ENCODE measurements around the gene ERP44. TPM values are rescaled to one million over a fixed set of nuclear protein-coding genes. Genes with fewer than 3 reads are reported as not detected.

ERP44 gene
- total RNA-seq, 1 experiment from 2014 or later = 9.4 TPM

- no TSS peak for BruUV-seq (replicated peaks)
- ChIA-PET RAD21 (ENCODE audit: low non-redundant PET in 1 of 2, low total read pairs in 2 of 2, uncharacterized antibody in 2 of 2, unreplicated experiment in 2 of 2) (no interaction called here), POLR2A (no interaction called here), CTCF (no interaction called here)
- intact Hi-C loops (cut with micrococcal nuclease) = no loop called here
- no peak overlapping the region for H3K27ac ChIP-seq (ENCODE audit: low read depth, low read length)
- no peak overlapping the region for H3K4me2 ChIP-seq (ENCODE audit: low read length)
- no peak overlapping the region for H3K4me3 ChIP-seq (replicated peaks in 1 of 2; ENCODE audit: low read depth in 1 of 2, low read length in 2 of 2)
- no peaks in the 10 kb centered on the region for H3K27me3 ChIP-seq (ENCODE audit: insufficient read depth, low read length)
- H3K4me1 ChIP-seq (ENCODE audit: control insufficient read depth in 1 of 2, insufficient read depth in 2 of 2, low read length in 2 of 2) = no peaks in the 10 kb centered on the region
- DNase-seq (ENCODE audit: low read depth, low spot score) (no peak), ATAC-seq (no peak)
- no peak overlapping the region for H3K9ac ChIP-seq (ENCODE audit: low read length)
- no peaks in the 10 kb centered on the region for H3K9me2 ChIP-seq (ENCODE audit: insufficient read depth)
- no peaks in the 10 kb centered on the region for H3K9me3 ChIP-seq (ENCODE audit: control insufficient read depth in 1 of 2, insufficient read depth in 1 of 2, low read depth in 1 of 2, low read length in 2 of 2)
- TF ChIP-seq SP1 (IDR thresholded peaks at IDR 0.05; ENCODE audit: low read depth) = no peak
- no peaks in the 10 kb centered on the region for H3K36me3 ChIP-seq (ENCODE audit: control insufficient read depth in 1 of 2, insufficient read depth in 2 of 2, low read length in 2 of 2)
- H2AFZ ChIP-seq (ENCODE audit: low read depth, low read length, poor library complexity, severe bottlenecking) = no peak overlapping the region
- H4K20me1 ChIP-seq (ENCODE audit: insufficient read depth) = no peaks in the 10 kb centered on the region
- H3K79me2 ChIP-seq (ENCODE audit: insufficient read depth, low read length) = no peaks in the 10 kb centered on the region
These were observed 99.0 kb downstream of the ERP44 start for GRCh38 chr9:99999797-100000196.

DNA sequence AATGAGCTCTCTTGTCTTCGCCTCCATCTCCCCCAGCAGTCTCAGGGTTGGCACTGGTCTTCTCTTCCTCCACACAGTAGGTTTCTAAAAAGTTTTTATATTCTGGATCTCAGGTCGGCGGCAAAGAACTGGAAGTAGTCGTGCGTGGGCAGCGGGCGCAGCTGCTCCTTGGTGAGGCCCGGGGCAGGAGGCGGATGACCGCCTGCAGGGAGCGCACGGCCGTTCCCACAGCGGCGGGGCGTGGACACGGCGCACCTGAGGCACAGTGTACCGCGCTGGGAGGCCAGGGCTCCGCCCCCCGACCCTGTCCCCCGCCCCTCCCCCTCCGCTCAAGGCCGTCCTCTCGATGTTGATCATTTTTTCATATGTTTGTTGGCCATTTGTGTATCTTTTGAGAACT, 99.9 kb downstream of the ERP44 start:
- RAD21 ChIA-PET (ENCODE audit: low non-redundant PET in 1 of 2, low total read pairs in 2 of 2, uncharacterized antibody in 2 of 2, unreplicated experiment in 2 of 2) = no interaction called here
- Histone ChIP-seq H4K20me1 (ENCODE audit: insufficient read depth) (no peaks in the 10 kb centered on the region), H3K27ac (ENCODE audit: low read depth, low read length) (no peak overlapping the region), H3K4me2 (ENCODE audit: low read length) (no peak overlapping the region), H3K36me3 (ENCODE audit: control insufficient read depth in 1 of 2, insufficient read depth in 2 of 2, low read length in 2 of 2) (no peaks in the 10 kb centered on the region), H3K27me3 (ENCODE audit: insufficient read depth, low read length) (no peaks in the 10 kb centered on the region), H3K79me2 (ENCODE audit: insufficient read depth, low read length) (no peaks in the 10 kb centered on the region), H3K9ac (ENCODE audit: low read length) (no peak overlapping the region), H3K4me3 (replicated peaks in 1 of 2; ENCODE audit: low read depth in 1 of 2, low read length in 2 of 2) (no peak overlapping the region), H3K9me3 (ENCODE audit: control insufficient read depth in 1 of 2, insufficient read depth in 1 of 2, low read depth in 1 of 2, low read length in 2 of 2) (no peaks in the 10 kb centered on the region), H3K4me1 (ENCODE audit: control insufficient read depth in 1 of 2, insufficient read depth in 2 of 2, low read length in 2 of 2) (no peaks in the 10 kb centered on the region), H2AFZ (ENCODE audit: low read depth, low read length, poor library complexity, severe bottlenecking) (no peak overlapping the region), H3K9me2 (ENCODE audit: insufficient read depth) (no peaks in the 10 kb centered on the region)
- no TSS peak for BruUV-seq (replicated peaks)
- POLR2A ChIA-PET = no interaction called here
- DNase-seq (ENCODE audit: low read depth, low spot score) = no peak
- intact Hi-C loops (cut with micrococcal nuclease) = no loop called here
- ATAC-seq = no peak
- TF ChIP-seq TCF7L2 (IDR thresholded peaks at IDR 0.05; ENCODE audit: borderline replicate concordance, extremely low read depth, insufficient read depth, insufficient read length) (no peak), SP1 (IDR thresholded peaks at IDR 0.05; ENCODE audit: low read depth) (no peak), POLR2AphosphoS5 (IDR thresholded peaks at IDR 0.05; ENCODE audit: low read depth, low read length) (no peak), EGR1 (IDR thresholded peaks at IDR 0.05; ENCODE audit: low read depth) (no peak), SRF (IDR thresholded peaks at IDR 0.05; ENCODE audit: low read depth) (no peak)
- CTCF ChIA-PET = no interaction called here

Measured in HCT116 (cell line).